Hepatocyte (in vitro differentiated cells): Measurements from ENCODE around the gene MIEF2.

Experiments used
- CTCF ChIP-seq: fragments of 200-600 bp; sonication (generic); IDR thresholded peaks from 2 replicates; pipeline ENCODE4 v1.5.1; 2016; ENCODE audit warnings: antibody characterized with exemption, mild to moderate bottlenecking; ENCODE audit not compliant: poor library complexity
- EZH2phosphoT487 ChIP-seq: fragments of 200-600 bp; sonication (generic); IDR thresholded peaks from one replicate; pipeline ENCODE4 v1.6.1; 2018; ENCODE audit warnings: antibody characterized with exemption, mild to moderate bottlenecking, low read depth, moderate library complexity; ENCODE audit not compliant: unreplicated experiment, severe bottlenecking

GRCh38 chr17:18250259-18250658, 10.2 kb upstream of the MIEF2 start:
- no peak for TF ChIP-seq EZH2phosphoT487
- TF ChIP-seq CTCF, result no peak
